Esophagus squamous epithelium (tissue), 5 donors: ENCODE data around the gene PHACTR1. TPM values are rescaled to one million over a fixed set of nuclear protein-coding genes. Genes with fewer than 3 reads are reported as not detected.

Source experiments
- DNase-seq: peaks from one replicate; lab custom pipeline; 2025; lab: John Stamatoyannopoulos, UW
- H3K27ac ChIP-seq, 4 donors: fragments of 200-600 bp; sonication (generic); one replicate each; pipeline ENCODE4 v1.5.1; 2016 to 2019; ENCODE audit warnings: mild to moderate bottlenecking in 1 of 4
- H3K27me3 ChIP-seq, 4 donors: fragments of 200-600 bp; sonication (generic); 1 replicate in 3 of 4; 2 replicates in 1 of 4; pipeline versions ENCODE4 v1.5.1 to v1.6.0; 2017 to 2021; ENCODE audit warnings: antibody characterized with exemption in 1 of 4
- H3K36me3 ChIP-seq, 3 donors: fragments of 200-600 bp; sonication (generic); one replicate each; pipeline ENCODE4 v1.5.1; 2016 to 2019
- H3K4me1 ChIP-seq, 3 donors: fragments of 200-600 bp; sonication (generic); one replicate each; pipeline ENCODE4 v1.5.1; 2017 to 2019
- H3K4me3 ChIP-seq, 4 donors: fragments of 200-600 bp; sonication (generic); 1 replicate in 3 of 4; 2 replicates in 1 of 4; pipeline ENCODE4 v1.5.1; 2016 to 2019; ENCODE audit warnings: mild to moderate bottlenecking in 2 of 4, moderate library complexity in 1 of 4
- H3K9me3 ChIP-seq, 3 donors: fragments of 200-600 bp; sonication (generic); one replicate each; pipeline ENCODE4 v1.5.1; 2016 to 2019
- CTCF ChIP-seq, 6 experiments: fragments of 450-650 bp in 4 of 6; fragments of 200-600 bp in 2 of 6; sonication (generic) in 2 of 6; IDR thresholded peaks; one replicate each; pipeline ENCODE4 v1.5.1; 2016 to 2019; ENCODE audit warnings: antibody characterized with exemption in 6 of 6, mild to moderate bottlenecking in 4 of 6, moderate library complexity in 4 of 6
- POLR2A ChIP-seq, 4 donors: fragments of 450-650 bp; IDR thresholded peaks; one replicate each; pipeline ENCODE4 v1.6.1; 2017; ENCODE audit warnings: antibody characterized with exemption in 4 of 4, mild to moderate bottlenecking in 4 of 4, moderate library complexity in 3 of 4
- WGBS, 2 donors: methylation state at CpG; one replicate each; pipeline ENCODE4 v1.1.5; 2018; 5-methylcytosine and 5-hydroxymethylcytosine counted together
- intact Hi-C: fragments of 100-400 bp; cut with DNase I; formaldehyde crosslinking; loops from one replicate; pipeline ENCODE4 v1.15.0; 2022
- total RNA-seq, 4 donors: library from RNA; depleted of rRNA; stranded (reverse); fragments of >200 nt; gene quantifications; one replicate each; pipeline ENCODE4 v1.1.0, GENCODE V29; 2016
- donor health status: DM: yes; HTN: yes; CAD: no.

The PHACTR1 gene
- total RNA-seq, 4 donors from 2014 or later: 1.5 to 7.2 (median 4.5) TPM

GRCh38 chr6:13000537-13000936 is 284.0 kb downstream of the PHACTR1 start:
- no peak overlapping the region for H3K4me3 ChIP-seq
- intact Hi-C loops: no loop called here
- H3K27me3 ChIP-seq: no peaks in the 10 kb centered on the region
- no peak overlapping the region for H3K27ac ChIP-seq
- DNase-seq: no peak
- TF ChIP-seq POLR2A (IDR thresholded peaks at IDR 0.05) (no peak), CTCF (IDR thresholded peaks at IDR 0.05) (no peak)
- H3K4me1 ChIP-seq: no peaks in the 10 kb centered on the region
- H3K9me3 ChIP-seq: no peaks in the 10 kb centered on the region
- no peaks in the 10 kb centered on the region for H3K36me3 ChIP-seq

- TF ChIP-seq POLR2A (IDR thresholded peaks at IDR 0.05): no peak
- no peak for TF ChIP-seq CTCF (IDR thresholded peaks at IDR 0.05)
- no peak for DNase-seq
- no peaks in the 10 kb centered on the region for H3K36me3 ChIP-seq
- H3K27me3 ChIP-seq: peaks cover 0 to 3% (median 0%) of the 10 kb centered on the region in 4 donors
- WGBS, 2 donors: 52 to 67% methylated on average over 3 of the region's 3 CpGs
- H3K4me3 ChIP-seq: no peak overlapping the region
- no peak overlapping the region for H3K27ac ChIP-seq
- no peaks in the 10 kb centered on the region for H3K9me3 ChIP-seq
- H3K4me1 ChIP-seq: no peaks in the 10 kb centered on the region
- intact Hi-C loops: no loop called here
Measured at GRCh38 chr6:13001927-13002326, 285.4 kb downstream of the PHACTR1 start.

GRCh38 chr6:13004601-13005000 is 288.0 kb downstream of the PHACTR1 start:
- TF ChIP-seq CTCF (IDR thresholded peaks at IDR 0.05): no peak
- no peak for TF ChIP-seq POLR2A (IDR thresholded peaks at IDR 0.05)
- WGBS, 2 donors: 43 to 65% methylated on average over 2 of the region's 2 CpGs
- intact Hi-C loops: no loop called here

GRCh38 chr6:13005994-13006393 is 289.4 kb downstream of the PHACTR1 start:
- WGBS, 2 donors: 86 to 92% methylated on average over 5 of the region's 5 CpGs
- Histone ChIP-seq H3K4me1 (no peaks in the 10 kb centered on the region), H3K36me3 (no peaks in the 10 kb centered on the region), H3K27ac (no peak overlapping the region), H3K4me3 (no peak overlapping the region), H3K27me3 (peaks cover 0 to 9% (median 0%) of the 10 kb centered on the region in 4 donors), H3K9me3 (no peaks in the 10 kb centered on the region)
- intact Hi-C loops: no loop called here
- DNase-seq: no peak
- no peak for TF ChIP-seq POLR2A (IDR thresholded peaks at IDR 0.05)
- no peak for TF ChIP-seq CTCF (IDR thresholded peaks at IDR 0.05)

More at GRCh38 chr6:13004601-13005000, 288.0 kb downstream of the PHACTR1 start:
- no peaks in the 10 kb centered on the region for H3K9me3 ChIP-seq
- H3K27ac ChIP-seq: no peak overlapping the region
- no peaks in the 10 kb centered on the region for H3K4me1 ChIP-seq
- no peaks in the 10 kb centered on the region for H3K36me3 ChIP-seq
- H3K27me3 ChIP-seq: peaks cover 0 to 3% (median 0%) of the 10 kb centered on the region in 4 donors
- no peak overlapping the region for H3K4me3 ChIP-seq
- DNase-seq: no peak

DNA sequence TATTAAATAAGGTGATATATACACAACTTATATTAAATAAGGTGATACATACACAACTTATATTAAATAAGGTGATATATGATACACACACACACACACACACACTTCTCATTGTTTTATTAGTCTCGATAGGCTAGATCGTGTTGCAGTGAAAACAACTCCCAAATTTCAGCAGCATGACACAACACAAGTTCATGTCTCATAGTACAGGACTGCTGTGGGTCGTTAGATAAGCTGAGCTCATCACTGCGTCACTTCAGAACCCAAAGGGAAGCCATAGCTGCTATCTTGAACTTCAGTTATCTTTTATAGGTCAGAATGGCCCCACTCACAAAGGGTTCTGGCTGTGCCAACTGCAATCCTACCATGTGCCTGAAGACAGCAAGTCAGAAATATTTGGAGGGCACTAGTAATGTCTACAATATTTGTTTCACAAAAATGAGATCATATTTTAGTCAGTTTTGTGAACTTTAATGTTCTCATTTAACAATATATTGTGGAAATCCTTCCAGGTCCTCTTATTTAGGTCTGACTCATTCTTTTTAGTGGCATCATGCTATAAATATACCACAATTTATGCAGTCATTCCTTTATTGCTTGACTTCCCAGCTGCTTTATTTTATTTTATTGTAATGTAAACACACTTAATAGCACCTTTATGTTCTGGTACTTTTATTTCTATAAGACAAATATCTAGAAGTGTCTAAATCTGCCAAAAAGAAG is 290.2 kb downstream of the PHACTR1 start:
- H3K4me3 ChIP-seq: no peak overlapping the region
- H3K36me3 ChIP-seq: no peaks in the 10 kb centered on the region
- no peak overlapping the region for H3K27ac ChIP-seq
- no peak for DNase-seq
- intact Hi-C loops: no loop called here
- H3K4me1 ChIP-seq: peaks cover 0 to under 1% (median 0%) of the 10 kb centered on the region in 3 donors
- no peaks in the 10 kb centered on the region for H3K9me3 ChIP-seq
- H3K27me3 ChIP-seq: peaks cover 0 to 12% (median 0%) of the 10 kb centered on the region in 4 donors
- TF ChIP-seq POLR2A (IDR thresholded peaks at IDR 0.05) (no peak), CTCF (IDR thresholded peaks at IDR 0.05) (no peak)
- whole genome bisulfite sequencing, 2 donors: 76 to 81% methylated on average over 4 of the region's 4 CpGs
